Left ventricle myocardium inferior (tissue), 1 donor: ENCODE data around the gene FGFR2. TPM values are rescaled to one million over a fixed set of nuclear protein-coding genes. Genes with fewer than 3 reads are reported as not detected.

ENCODE experiments used
- DNase-seq: peaks from one replicate; pipeline ENCODE4 v3.0.0-alpha.2; 2020
- H3K27ac ChIP-seq: fragments of 200-600 bp; replicated peaks from 2 replicates; pipeline ENCODE4 v1.8.0; 2021
- H3K27me3 ChIP-seq: fragments of 200-600 bp; 2 replicates; pipeline ENCODE4 v1.8.0; 2021; ENCODE audit warnings: low read depth
- H3K36me3 ChIP-seq: fragments of 200-600 bp; 2 replicates; pipeline ENCODE4 v1.8.0; 2021
- H3K4me1 ChIP-seq: fragments of 200-600 bp; 2 replicates; pipeline ENCODE4 v1.8.0; 2021
- H3K4me3 ChIP-seq: fragments of 200-600 bp; 2 replicates; pipeline ENCODE4 v1.8.0; 2021; ENCODE audit warnings: mild to moderate bottlenecking, moderate library complexity
- H3K9me3 ChIP-seq: fragments of 200-600 bp; replicated peaks from 2 replicates; pipeline ENCODE4 v1.8.0; 2021
- CTCF ChIP-seq: fragments of 200-600 bp; IDR thresholded peaks from 2 replicates; pipeline ENCODE4 v1.8.0; 2021; ENCODE audit warnings: antibody characterized with exemption, mild to moderate bottlenecking, borderline replicate concordance
- intact Hi-C: fragments of 100-400 bp; cut with micrococcal nuclease; formaldehyde crosslinking; loops from one replicate; pipeline ENCODE4 v1.11.0; 2022
- total RNA-seq: library from RNA; stranded (reverse); fragmentation: NEBNext Ultra II Directional; extraction: Animal tissue kit (Norgen Biotek cat#: 25700); gene quantifications from one replicate; pipeline ENCODE4 v1.2.1, GENCODE V29; 2021
- donor health status: DM: no; HTN: yes; CAD: no; lungs with severe emphysema.

FGFR2 gene
- total RNA-seq, 1 donor from 2014 or later: 0.36 TPM

DNA sequence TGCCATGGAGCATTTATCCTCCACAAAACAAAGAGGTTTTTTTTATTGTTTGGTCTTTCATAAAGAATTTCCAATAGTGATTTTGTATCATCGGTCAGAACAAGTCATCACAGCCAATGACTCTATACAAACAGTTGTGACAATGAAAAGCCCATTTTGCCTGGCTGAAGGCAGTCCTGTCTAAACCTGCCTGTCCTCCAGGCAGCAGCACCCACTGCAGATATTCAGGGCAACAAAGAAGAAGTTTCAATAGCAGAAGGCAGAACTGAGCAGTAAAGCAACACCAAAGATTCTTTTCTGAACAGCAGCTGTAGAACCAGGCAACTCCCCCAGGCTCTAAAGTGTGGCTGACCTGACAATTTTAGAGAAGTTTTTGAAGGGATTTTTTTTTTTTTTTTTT is 169.4 kb downstream of the FGFR2 start:
- H3K4me3 ChIP-seq: no peak overlapping the region
- DNase-seq: no peak
- no peak for TF ChIP-seq CTCF
- H3K27me3 ChIP-seq: no peaks in the 10 kb centered on the region
- no peaks in the 10 kb centered on the region for H3K36me3 ChIP-seq
- no peak overlapping the region for H3K27ac ChIP-seq
- no peaks in the 10 kb centered on the region for H3K4me1 ChIP-seq
- intact Hi-C loops: no loop called here
- no peaks in the 10 kb centered on the region for H3K9me3 ChIP-seq
